Fibroblast of lung (primary cell): ENCODE results near the gene TREML4.
A peak's percentile ranks its signal among the peaks of the same experiment; 100 is the strongest.

ENCODE experiments used
- EZH2 ChIP-seq: IDR thresholded peaks from 2 replicates; pipeline ENCODE4 v1.5.1; 2012; ENCODE audit warnings: low read length, control low read depth, mild to moderate bottlenecking; ENCODE audit errors: missing control alignments
- TF ChIP-seq, protein P1 (sequence below), 2 donors: IDR thresholded peaks in 1 of 2; conservative IDR thresholded peaks in 1 of 2; 1 replicate in 1 of 2; 2 replicates in 1 of 2; pipeline ENCODE4 v1.5.1; 2011 to 2012; ENCODE audit warnings: low read length in 2 of 2, control low read depth in 1 of 2, inconsistent platforms in 1 of 2, low read depth in 1 of 2, mild to moderate bottlenecking in 1 of 2

GRCh38 chr6:41182069-41183034 is 45.8 kb upstream of the TREML4 start:
- TF ChIP-seq, protein P1, sequence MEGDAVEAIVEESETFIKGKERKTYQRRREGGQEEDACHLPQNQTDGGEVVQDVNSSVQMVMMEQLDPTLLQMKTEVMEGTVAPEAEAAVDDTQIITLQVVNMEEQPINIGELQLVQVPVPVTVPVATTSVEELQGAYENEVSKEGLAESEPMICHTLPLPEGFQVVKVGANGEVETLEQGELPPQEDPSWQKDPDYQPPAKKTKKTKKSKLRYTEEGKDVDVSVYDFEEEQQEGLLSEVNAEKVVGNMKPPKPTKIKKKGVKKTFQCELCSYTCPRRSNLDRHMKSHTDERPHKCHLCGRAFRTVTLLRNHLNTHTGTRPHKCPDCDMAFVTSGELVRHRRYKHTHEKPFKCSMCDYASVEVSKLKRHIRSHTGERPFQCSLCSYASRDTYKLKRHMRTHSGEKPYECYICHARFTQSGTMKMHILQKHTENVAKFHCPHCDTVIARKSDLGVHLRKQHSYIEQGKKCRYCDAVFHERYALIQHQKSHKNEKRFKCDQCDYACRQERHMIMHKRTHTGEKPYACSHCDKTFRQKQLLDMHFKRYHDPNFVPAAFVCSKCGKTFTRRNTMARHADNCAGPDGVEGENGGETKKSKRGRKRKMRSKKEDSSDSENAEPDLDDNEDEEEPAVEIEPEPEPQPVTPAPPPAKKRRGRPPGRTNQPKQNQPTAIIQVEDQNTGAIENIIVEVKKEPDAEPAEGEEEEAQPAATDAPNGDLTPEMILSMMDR (conservative IDR thresholded peaks at IDR 0.05 in 1 of 2, IDR thresholded peaks at IDR 0.05 in 1 of 2; ENCODE audit: low read depth in 1 of 2, low read length in 2 of 2), result peak; percentile 50 to 60
- no peak for TF ChIP-seq EZH2
